NCI-H1092 treated with DMSO at 0.1 percent for 48 hours (cell line): ENCODE results near the gene PTPRU.

Experiments
- DNase-seq: peaks from one replicate; lab custom pipeline; 2025; lab: John Stamatoyannopoulos, UW

Gene PTPRU

GRCh38 chr1:29235955-29236711 lies at the start of gene PTPRU:
Gene PTPRU, plus strand, starts transcription at chr1:29236522. Its CDS starts 123 bp downstream, at chr1:29236645.
- DNase-seq: peak; percentile 57

- DNase-seq: no peak
Observed at GRCh38 chr1:29186707-29187106, 49.6 kb upstream of the PTPRU start.

GRCh38 chr1:29190718-29191117 lies 45.6 kb upstream of the PTPRU start:
- no peak for DNase-seq

GRCh38 chr1:29193879-29194455 lies 42.4 kb upstream of the PTPRU start:
- DNase-seq: no peak

- DNase-seq: no peak
Observed at GRCh38 chr1:29195881-29196291, 40.4 kb upstream of the PTPRU start.

GRCh38 chr1:29196863-29197589 lies 39.3 kb upstream of the PTPRU start:
- DNase-seq: no peak

GRCh38 chr1:29197590-29197924 lies 38.8 kb upstream of the PTPRU start:
- peak; percentile 5 for DNase-seq

GRCh38 chr1:29197993-29198392 lies 38.3 kb upstream of the PTPRU start:
- DNase-seq: no peak

GRCh38 chr1:29200906-29201594 lies 35.3 kb upstream of the PTPRU start:
- no peak for DNase-seq

- DNase-seq: no peak
Observed at GRCh38 chr1:29201595-29202051, 34.7 kb upstream of the PTPRU start.

GRCh38 chr1:29202053-29202452 lies 34.3 kb upstream of the PTPRU start:
- DNase-seq: no peak

- DNase-seq: peak; percentile 80
Observed at GRCh38 chr1:29202584-29203340, 33.6 kb upstream of the PTPRU start.

GRCh38 chr1:29208442-29208841 lies 27.9 kb upstream of the PTPRU start:
- no peak for DNase-seq

GRCh38 chr1:29209173-29209572 lies 27.1 kb upstream of the PTPRU start:
- no peak for DNase-seq

GRCh38 chr1:29210278-29211085 lies 25.8 kb upstream of the PTPRU start:
- no peak for DNase-seq

GRCh38 chr1:29211086-29212030 lies 25.0 kb upstream of the PTPRU start:
- DNase-seq: no peak

- DNase-seq: no peak
Observed at GRCh38 chr1:29213055-29213454, 23.3 kb upstream of the PTPRU start.

GRCh38 chr1:29217633-29218032 lies 18.7 kb upstream of the PTPRU start:
- no peak for DNase-seq

GRCh38 chr1:29218223-29218622 lies 18.1 kb upstream of the PTPRU start:
- no peak for DNase-seq

GRCh38 chr1:29221296-29221695 lies 15.0 kb upstream of the PTPRU start:
- no peak for DNase-seq
